Muscle of arm (tissue), 12 donors: ENCODE data around the gene DST. TPM values are rescaled to one million over a fixed set of nuclear protein-coding genes. Genes with fewer than 3 reads are reported as not detected.

ENCODE experiments used
- DNase-seq: peaks from one replicate; pipeline ENCODE4 v3.0.0-alpha.2; 2013
- polyA plus RNA-seq, 12 donors: library from polyadenylated mRNA; unstranded; fragments of 120-200 nt; gene quantifications; one replicate each; pipeline ENCODE4 v1.2.1, GENCODE V29; 2013; ENCODE audit not compliant: insufficient read length in 12 of 12

The DST gene
- polyA plus RNA-seq, 12 donors = 146 to 300 (median 199) TPM

DNA sequence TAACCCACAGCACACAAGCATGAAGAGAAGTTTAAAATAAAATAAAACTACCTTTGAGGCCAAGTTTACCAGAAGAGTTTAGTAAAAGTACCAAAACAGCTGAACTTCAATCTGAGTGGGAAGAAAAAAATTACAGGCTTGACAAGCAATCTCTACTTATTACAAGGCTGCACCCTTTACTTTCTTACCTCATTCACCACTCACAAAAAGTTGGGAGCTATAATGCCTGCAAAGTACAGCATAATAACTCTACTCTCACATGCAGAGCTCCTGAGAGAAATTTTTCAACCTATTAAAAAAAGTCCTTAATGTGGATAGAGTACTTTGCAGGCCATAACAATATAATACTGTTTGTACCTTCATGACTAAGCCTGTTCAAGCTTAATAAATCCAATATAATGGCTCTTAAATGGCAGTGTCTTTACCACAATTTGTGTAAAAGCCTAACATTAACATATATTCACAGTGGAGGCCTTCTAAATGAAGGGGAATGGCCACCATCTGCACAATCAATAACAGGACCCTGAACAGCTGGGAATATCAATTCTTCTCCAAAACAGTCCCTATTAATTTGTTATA, 103.1 kb downstream of the DST start:
- DNase-seq = no peak

DNA sequence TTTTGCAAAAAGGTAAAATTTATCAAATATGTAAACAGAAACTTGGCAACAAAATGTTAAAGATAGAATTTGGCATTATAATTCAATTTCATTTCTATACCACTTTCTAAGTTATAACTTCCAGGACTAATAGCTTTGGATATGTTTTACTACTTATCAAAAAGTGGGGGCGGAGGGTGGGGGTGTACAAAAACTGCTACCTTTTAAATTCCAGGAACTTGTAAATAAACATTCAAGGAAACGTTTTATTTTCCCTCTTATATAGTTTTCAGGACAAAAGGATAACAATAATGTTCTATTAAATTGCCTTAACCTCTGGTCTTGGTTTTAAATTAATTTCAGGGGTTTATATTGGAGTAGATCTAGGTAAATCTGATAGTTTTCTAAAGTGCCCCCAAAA, 103.8 kb downstream of the DST start:
- DNase-seq = no peak

DNA sequence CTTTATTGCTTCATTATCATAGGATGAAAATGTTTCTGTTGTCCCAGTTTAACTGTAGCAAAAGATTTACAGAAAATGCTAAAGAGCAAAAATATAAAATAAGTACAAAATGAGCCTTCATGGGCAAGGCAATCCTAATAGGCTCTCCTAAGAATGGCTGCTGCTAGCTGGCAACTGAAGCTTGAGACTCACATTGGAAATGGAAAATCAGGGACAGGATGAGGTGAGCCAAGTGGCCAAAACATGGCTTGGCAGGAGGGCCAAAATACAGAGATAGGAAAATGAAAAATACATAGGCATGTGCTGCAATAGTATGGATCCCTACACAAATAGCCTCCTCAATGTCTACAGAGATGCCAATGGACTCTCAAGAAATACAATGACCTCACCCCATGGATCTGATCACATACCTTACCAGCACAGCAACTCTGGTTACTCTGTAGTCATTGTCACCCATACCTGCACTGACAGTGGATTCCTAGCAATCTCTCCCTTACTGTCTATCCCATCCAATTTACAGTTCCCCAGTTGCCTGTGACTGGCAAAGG, 105.4 kb downstream of the DST start:
- no peak for DNase-seq

- no peak for DNase-seq
Measured at GRCh38 chr6:56536536-56536935, 106.2 kb downstream of the DST start.

DNA sequence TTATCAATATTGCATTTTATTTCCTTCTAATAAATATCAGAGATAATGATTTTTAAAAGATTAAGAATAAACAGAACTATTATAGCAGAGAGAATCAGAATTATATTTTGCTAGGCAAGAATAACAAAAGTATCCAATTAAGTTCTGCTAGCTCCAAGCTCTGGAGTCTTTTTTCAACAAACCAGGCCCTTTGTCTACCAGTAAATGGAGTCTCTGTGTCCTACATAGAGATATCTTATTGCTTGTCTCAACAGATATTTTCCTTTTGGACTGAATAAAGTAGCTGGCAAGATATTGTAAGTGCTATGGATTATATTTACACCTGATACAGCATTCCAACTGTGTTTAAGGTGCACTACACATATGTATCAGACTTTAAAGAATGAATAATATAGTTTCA, 107.1 kb downstream of the DST start:
- DNase-seq = no peak

GRCh38 chr6:56534680-56535419, 107.8 kb downstream of the DST start:
- no peak for DNase-seq

DNA sequence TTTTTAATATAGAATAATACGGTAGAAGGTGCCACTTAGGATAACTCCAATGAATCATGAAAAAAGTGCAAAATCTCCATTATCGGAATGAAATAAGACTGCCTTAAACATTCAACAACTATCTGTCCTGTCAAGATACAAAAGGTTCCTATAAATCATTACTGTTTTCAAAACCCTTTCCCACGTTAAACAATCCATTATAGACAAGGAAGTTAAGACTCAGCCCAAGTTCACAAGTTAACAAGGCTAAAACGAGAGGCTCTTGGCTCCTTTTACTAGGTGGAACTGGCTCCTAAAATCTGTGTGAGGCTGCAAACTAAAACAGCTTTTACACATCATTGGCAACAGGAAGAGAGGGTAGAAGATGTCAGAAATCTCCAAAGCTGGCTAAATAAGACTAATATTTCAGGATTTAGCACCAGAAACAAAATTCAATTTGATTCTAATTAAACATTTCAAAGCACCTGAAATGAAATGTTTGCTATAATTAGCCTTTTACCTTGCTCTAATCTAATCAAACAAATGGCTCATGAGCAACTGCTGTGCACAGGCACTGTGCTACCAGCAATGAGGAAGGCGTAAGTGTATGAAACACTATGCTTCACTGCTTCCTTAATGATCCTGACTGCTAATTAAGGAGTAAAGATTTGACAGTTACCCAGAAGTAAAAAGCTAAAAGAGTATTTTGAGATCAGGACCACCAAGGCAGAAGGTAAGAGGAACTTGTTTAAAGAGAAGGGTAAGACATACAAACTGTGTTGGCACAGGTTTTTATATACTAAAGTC, 109.7 kb downstream of the DST start:
- DNase-seq = no peak

DNA sequence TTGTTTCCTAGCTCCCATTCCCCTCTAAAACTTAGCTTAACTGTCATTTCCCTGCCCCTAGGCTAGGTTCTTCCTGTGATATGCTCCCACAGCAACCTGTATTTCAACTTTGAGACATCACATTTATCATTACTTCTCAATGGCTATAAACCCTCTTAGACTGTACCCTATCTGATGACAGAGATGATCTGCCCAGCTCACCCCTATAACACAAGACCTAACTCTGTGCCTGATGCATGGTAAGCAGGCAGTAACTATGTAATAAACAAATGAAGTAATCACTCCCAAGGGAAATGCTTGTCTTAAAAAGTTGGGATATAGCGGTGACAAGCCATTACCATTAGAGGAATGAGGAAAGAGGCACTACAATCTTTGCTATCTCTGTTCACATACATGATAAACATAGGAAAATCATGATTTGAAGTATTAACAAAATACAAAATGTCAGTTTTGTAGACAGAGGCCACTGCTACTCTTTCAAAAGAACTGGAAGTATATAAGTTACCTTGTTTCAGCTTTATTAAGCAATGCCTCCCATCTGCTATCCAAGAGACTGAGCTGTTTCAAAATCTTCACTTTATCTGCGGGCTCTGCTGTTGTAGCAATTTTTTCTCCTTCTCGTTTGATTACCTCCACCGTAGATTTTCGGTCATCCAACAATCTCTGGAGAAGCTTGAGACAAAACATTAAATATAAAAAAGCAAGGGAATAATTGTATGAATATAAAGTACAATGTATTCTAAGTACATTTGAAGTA, 110.7 kb downstream of the DST start:
- no peak for DNase-seq

GRCh38 chr6:56529594-56530191, 113.0 kb downstream of the DST start:
- DNase-seq = no peak

GRCh38 chr6:56528412-56528841, 114.3 kb downstream of the DST start:
- DNase-seq = no peak

DNA sequence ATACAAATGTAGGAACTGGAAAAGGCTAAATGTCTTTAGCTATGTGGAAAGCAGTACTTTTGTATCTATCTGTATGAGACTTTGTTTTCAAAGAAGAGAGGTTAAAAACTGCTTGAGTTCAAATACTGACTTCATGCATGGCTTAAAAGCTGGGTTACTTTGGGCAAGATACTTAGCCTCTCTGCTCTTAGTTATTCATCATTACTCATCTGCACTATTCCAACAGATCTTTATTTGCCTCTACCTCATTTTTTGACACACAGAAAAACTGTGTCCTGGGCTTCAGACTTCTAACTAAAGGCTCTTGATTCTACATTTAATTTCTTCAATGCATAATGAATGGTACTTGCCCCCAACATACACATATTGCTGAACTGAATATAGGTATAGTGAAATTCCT, 114.8 kb downstream of the DST start:
- no peak for DNase-seq

DNA sequence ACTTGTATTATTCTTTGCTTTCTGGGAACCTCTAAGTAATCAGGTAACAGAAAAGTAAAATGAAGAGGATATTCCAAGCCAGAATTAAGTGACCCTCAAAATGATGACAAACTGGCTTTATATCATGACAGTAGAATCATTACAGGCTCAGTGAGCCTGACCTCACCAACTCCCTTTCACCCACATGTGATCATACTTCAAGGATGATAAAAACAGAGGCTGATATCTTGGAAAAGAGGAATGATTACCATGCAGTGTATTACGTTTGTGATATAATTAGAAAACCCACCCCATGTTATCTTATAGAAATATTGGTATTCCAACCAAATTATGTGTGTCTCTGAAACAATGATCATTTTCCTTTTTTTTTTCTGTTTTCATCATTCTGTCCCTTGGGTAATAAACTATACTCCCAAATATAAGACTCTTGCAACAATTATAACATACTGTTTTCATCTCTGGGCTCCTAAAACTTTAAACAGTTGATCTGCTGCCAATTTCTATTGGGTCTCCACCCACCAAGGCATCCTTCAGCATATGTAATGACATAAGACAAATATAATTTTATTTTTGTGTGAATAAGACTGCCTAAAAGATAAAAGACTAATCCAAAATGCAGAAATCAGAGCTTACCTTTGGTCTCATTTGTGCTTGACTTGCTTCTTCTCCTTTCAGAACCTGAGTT, 115.7 kb downstream of the DST start:
- DNase-seq = no peak

DNA sequence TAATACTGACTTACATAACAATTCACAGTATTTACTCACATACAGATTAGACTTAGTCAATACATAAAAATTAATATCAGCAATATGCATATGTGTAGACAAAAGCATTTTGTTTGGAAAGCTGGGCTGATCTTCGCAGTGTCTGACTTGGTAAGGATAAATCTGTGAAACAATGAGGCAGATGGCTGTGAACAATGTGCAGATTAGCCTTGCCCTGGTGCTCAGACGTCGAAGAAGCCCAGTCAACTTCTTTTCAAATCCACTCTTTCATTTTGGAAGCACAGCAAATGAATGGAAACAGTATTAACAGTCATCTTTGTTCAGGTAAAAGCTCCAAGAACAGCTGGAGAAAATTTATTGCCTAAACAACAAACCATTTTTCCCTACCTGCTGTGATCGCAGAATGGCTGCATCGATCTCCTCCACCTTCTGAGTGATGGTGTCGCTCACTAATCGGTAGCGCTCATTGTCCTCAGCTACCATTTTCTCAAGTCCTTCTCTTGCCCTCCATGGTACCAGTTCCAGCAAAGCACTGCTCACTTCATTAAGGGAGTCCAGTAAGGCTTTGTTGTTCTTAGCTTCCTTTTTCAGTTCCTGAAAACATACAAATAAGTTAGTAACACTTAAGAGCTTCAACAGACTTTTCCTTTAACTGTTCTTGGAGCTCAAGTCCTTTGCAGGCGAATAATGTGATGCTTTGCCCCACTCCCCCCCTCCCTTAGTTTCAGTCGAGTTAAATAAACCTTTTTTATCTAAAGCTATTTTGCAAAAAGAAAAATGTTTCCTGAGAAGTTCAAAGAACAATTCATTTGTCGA, 116.5 kb downstream of the DST start:
- DNase-seq = no peak

DNA sequence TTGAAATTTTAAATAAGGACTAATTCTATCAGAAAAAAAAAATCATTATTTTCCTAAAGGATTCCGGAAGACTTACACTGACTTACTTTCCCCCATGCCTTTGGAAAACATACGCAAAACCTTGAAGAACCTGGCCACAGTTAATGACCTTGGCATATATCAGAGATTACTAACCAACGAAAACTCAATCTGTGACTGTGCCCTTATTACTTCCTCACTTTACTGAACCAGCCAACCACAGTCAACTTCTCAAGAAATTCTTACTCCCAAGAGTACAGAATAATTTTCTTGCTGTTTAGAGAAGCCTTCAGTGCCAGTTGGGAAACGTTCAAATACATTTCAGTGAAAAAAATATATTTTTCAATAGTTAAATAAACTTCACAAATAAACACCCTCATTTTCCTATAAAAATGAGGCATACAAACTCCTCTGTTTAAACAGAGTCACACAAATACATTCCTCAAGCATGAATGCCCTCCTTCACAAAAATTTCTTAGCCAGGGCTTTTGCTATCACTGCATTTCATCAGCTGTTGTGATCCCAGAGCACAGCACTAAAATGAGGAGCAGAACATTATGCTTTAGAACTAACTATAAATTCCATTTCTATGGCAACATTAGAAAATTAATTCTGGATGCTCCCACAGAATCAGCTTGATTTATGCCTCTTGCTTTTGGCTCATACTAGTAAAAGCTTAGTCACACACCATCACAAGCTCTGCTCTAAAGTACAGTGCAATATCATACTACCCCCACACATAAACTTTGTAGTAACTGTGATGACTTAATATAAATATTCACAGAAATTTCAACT, 117.6 kb downstream of the DST start:
- peak; percentile 73 for DNase-seq

DNA sequence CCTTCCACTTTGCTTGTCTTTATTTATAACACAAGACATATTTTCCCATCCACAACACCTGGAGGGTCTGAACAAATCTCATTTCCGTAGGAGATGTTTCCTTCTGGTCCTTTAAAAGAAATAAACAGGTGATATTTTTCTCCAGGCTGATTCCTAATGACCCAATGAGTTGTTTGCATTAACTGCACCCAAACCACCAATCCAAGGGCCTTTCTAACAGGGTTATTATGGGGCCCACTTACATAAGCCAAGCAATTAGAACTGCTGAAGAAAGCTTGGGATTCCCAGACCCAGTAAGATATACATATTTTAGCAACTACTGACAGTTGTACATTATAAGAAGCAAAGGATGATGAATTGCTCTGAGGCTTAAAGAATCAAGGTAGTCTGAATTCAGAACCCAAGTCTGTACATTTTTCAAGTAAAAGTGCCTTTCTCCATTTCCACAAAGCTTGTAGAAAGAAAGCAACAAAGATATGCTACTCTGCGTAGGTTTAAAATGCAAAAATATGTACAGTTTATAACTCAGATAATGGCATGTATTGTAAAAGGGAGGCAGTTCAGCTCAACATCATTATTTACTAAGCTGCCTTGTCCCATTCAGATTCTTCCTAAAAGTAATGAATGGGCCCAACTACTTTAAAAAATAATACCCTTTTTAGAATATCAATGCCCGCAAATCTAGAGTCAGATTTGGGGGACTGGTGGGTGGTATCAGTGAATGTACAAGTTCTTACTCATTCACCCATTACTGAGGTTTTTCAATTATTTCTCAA, 120.0 kb downstream of the DST start:
- no peak for DNase-seq

- no peak for DNase-seq
Measured at GRCh38 chr6:56521976-56522375, 120.7 kb downstream of the DST start.

DNA sequence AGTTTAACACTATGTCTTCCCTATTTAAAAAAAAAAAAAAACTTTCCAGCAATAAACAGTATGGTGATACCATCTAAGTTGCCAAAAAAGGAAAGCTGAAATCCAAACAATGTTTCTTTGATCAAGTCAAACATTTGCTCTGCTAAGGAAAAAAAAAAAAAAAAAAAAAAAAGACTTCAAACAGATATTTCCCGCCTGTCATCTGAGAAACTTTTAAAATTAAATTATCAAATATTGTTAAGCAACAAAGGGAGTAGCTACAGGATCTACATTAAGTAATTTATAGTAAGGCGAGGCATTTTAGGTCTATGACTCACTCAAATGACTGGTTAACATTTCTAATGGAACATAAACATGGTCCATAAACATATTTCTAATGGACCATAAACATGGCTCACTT, 121.2 kb downstream of the DST start:
- no peak for DNase-seq

- DNase-seq = no peak
Measured at GRCh38 chr6:56520218-56520617, 122.5 kb downstream of the DST start.
